Activated T-cell treated with anti-CD3 and anti-CD28 coated beads for 24 hours (primary cell): ENCODE results near the gene SOX8.
"Not testable (repeated sequence)": the region's sequence is repeated elsewhere in the genome, so short reads cannot be mapped to it uniquely, and the experiment has no call there.

Experiments
- DNase-seq: peaks from one replicate; pipeline ENCODE4 v3.0.0-alpha.2; 2020; ENCODE audit warnings: low read depth

Gene SOX8

DNA sequence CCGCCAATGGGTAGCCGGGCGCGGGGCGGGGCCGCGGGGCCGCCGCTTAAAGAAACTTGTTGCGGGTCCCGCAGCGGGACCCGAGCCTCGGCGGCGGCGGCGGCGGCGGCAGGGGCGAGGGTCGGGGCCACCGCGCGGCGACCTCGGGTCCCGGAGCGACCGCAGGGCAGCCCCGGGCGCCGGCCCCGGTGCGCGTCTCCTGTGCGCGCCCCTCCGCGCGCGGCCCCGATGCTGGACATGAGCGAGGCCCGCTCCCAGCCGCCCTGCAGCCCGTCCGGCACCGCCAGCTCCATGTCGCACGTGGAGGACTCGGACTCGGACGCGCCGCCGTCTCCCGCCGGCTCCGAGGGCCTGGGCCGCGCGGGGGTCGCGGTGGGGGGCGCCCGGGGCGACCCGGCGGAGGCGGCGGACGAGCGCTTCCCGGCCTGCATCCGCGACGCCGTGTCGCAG is at the start of gene SOX8:
SOX8 (plus strand) TSS at position 76 of the 450 bp plus-strand sequence; CDS start at position 229, 153 bp downstream.
- DNase-seq, result no peak

GRCh38 chr16:932831-933330 is 48.7 kb upstream of the SOX8 start:
- DNase-seq, result no peak

GRCh38 chr16:933581-933980 is 48.0 kb upstream of the SOX8 start:
- no peak for DNase-seq

DNA sequence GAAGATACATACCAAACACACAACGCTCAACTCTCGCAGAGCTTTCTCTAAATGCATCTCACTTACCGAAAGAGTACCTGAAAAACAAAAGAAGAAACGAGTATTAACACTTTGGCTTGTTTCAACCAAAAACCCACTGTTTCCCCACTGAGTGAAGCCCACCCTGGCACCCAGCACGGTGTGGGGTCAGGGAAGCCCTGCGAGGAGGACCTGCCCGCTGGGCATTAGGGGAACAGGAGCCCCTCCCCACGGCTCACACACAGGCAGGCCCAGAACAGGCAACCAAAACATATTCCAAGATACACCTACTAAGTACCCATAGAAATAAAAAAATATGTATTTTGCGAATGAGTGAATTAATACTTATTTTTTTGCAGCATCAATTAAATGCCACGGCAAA is 47.4 kb upstream of the SOX8 start:
- DNase-seq, result no peak

DNA sequence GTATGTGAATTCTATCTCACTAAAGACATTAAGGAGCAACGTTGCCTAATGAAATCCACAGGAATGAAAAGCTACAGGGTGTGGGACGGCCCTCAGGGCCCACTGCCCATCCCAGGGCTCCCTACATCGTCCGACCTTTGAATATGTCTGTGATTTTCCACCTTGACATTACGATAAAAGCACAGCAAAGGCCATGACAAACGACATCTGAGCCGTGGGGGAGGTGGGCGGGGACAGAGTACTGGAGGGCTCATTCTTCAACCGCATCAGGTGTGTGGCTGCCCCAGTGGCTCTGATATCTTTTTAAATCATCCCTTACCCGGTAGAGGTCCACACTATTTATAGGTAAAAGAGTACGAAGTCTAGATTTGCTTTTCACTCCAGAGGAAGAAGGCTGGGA is 45.9 kb upstream of the SOX8 start:
- DNase-seq, result no peak

DNA sequence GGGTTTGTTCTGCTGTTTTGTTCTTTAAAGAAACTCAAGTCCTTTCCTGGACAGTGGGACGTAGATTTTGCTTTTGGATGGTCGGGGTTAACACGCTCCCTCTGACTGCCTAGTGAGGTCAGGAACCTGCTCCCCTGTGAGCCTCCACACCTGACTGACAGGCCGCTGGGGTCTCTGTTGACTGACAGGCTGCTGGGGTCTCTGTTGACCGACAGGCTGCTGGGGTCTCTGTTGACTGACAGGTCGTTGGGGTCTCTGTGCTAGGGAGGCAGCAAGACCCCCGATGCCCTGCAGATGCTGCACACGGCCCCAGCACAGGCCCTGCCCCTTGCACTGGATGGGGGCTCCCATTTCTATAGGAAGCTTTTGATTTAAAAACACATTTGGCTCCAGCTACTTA is 44.3 kb upstream of the SOX8 start:
- DNase-seq, result no peak

DNA sequence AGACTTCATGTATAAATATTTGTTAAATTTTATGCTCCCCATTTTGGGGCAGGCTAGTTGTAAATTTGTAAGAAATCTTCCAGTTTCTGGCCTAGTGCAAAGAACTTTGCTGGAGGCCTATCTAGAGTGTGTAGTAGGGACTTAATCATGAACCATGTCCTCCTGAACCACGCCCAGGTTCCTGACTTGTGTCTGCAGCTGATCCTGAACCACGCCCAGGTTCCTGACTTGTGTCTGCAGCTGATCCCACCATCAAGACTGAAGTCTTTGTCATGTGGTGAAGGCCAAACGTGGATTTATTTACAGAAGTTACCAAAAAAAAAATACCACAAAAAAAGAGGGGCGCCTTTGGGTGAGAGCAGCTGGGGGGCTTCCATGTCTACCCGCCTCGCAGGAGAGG is 43.8 kb upstream of the SOX8 start:
- DNase-seq, result no peak

GRCh38 chr16:938136-938535 is 43.4 kb upstream of the SOX8 start:
- no peak for DNase-seq

DNA sequence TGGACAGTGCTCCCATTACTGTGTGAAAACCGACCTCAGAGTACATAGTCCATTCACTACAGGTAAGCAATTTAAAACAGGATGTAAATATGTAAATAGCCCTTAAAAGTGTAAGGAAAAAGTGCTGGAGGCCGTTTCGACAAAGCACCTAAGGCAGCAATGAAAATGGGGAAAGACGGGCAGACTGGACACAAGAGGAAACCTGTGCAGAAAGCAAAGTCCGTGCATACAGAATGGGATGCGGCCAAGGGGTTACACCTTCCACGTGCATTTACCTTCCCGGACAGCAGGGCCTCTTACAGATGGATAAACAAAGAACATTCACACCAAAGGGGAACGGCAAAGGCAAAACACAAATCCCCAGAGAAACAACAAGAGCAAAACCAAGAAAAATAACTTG is 42.8 kb upstream of the SOX8 start:
- no peak for DNase-seq

DNA sequence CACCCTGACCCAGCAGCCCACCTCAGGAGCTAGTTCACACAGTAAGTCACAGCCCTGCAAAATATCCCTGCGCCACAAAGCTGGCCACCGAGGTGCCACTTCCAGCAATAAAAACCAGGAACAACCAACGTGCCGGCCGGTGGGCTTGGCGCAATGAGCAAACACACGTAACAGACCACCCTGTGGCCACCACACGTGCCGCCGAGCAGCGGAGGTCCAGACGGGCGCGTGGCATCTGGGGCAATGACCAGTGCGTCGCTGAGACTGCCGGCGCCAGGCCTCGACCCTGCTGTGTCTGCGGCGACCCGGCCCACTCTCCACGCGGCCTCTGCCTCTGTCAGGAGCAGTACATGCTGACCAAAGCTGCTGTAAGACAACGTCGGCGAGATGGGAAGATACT is 42.3 kb upstream of the SOX8 start:
- DNase-seq, result no peak

DNA sequence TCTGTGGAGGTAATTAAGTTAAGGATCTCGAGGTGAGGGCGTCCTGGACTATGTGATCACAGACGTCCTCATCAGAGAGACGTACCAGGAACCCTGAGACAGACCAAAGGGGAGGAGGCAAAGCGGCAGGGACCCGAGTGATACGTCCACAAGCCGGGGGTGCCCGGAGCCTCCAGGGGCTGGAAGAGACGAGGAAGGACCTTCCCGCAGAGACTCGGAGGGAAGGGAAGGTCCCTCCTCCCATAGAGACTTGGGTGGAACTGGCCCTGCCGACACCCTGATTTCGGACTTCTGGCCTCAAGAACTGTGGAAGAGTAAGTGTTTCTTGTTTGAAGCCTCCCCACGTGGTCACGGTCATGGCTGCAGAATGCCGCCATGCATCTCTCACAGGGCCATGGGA is 41.6 kb upstream of the SOX8 start:
- no peak for DNase-seq

DNA sequence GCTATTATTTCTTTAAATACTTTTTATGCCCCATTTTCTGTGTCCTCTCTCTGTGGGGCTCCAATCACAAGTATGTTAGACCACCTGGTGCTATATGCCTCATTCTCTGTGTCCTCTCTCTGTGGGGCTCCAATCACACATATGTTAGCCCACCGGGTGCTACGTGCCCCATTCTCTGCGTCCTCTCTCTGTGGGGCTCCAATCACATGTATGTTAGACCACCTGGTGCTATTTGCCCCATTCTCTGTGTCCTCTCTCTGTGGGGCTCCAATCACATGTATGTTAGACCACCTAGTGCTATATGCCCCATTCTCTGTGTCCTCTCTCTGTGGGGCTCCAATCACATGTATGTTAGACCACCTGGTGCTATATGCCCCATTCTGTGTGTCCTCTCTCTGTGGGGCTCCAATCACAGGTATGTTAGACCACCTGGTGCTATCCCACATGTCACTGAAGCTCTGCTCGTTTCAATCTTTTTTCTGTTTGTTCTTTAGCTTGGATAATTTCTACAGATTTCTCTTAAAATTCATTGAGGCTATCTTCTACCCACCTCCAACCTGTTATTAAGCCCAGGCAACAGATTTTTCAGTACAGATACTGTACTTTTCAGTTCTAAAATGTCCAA is 39.0 kb upstream of the SOX8 start:
- DNase-seq, result no peak

GRCh38 chr16:943971-944370 is 37.6 kb upstream of the SOX8 start:
- DNase-seq, result no peak

GRCh38 chr16:945271-946047 is 36.1 kb upstream of the SOX8 start:
- DNase-seq, result no peak

DNA sequence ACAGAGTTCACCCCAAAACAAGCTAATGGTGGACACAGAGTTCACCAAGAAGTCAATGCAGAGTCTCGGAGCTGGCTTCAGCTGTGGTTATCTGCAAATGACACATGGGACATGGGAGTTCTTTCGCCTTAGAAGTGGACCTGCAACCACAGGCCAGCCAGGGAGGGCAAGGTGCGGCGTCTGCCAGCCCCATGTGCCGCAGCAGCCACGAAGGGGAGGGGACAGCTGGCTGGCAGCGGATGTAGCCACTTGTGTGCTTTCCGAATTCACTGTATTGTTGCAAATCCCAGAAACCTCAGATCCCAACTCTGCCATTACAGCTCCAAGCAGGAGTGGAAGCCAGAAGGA is 35.5 kb upstream of the SOX8 start:
- no peak for DNase-seq

DNA sequence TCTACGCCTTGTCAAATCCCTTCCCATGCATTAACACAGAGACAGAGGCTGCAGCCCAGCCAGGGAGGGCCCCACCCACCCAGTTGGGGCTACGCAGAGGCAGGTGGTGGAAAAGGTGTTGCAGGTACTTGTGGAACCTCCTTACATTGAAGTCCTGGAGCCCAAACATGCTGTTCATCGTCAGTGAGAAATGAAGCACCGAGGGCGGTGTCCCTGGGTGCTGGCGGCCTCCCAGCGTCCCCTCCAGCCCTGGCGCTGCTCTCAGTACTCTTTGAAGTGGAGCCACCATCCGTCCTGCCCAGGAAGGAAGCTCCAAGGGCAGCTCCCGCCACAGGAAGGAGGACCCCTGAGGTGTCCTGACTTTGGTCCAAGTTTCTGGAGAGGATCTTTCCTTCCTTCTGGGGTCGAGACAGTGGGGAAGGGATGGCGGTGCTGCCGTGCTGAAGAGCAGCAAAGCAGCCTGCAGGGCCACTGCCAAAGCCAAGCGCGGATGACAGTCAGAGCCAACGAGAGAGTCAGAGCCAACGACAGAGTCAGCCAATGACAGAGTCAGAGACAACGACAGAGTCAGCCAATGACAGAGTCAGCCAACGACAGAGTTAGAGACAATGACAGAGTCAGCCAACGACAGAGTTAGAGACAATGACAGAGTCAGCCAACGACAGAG is 34.2 kb upstream of the SOX8 start:
- no peak for DNase-seq

DNA sequence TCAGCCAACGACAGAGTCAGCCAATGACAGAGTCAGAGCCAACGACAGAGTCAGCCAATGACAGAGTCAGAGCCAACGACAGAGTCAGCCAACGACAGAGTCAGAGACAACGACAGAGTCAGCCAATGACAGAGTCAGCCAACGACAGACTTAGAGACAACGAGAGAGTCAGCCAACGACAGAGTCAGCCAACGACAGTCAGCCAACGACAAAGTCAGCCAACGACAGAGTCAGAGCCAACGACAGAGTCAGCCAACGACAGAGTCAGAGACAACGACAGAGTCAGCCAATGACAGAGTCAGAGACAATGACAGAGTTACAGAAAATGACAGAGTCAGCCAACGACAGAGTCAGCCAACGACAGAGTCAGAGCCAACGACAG is 33.7 kb upstream of the SOX8 start:
- not testable (repeated sequence) for DNase-seq

DNA sequence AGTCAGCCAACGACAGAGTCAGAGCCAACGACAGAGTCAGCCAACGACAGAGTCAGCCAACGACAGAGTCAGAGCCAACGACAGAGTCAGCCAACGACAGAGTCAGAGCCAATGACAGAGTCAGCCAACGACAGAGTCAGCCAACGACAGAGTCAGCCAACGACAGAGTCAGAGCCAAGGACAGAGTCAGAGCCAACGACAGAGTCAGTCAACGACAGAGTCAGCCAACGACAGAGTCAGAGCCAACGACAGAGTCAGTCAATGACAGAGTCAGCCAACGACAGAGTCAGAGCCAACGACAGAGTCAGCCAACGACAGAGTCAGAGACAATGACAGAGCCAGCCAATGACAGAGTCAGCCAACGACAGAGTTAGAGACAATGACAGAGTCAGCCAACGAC is 32.8 kb upstream of the SOX8 start:
- not testable (repeated sequence) for DNase-seq

DNA sequence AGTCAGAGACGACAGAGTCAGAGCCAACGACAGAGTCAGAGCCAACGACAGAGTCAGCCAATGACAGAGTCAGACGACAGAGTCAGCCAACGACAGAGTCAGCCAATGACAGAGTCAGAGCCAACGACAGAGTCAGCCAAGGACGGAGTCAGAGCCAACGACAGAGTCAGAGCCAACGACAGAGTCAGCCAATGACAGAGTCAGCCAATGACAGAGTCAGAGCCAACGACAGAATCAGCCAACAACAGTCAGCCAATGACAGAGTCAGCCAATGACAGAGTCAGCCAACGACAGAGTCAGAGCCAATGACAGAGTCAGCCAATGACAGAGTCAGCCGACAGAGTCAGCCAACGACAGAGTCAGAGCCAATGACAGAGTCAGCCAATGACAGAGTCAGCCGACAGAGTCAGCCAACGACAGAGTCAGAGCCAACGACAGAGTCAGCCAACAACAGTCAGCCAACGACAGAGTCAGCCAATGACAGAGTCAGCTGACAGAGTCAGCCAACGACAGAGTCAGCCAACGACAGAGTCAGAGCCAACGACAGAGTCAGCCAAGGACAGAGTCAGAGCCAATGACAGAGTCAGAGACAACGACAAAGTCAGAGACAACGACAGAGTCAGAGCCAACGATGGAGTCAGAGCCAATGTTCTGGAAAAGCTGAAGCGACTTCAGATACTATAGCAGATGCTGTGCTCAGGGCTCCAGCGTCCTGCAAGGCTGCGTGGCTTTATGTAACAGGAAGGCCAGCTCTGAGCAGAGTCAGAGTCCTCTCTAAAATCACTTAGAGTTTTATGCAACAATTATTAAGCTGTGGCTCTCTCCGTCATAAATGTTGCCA is 30.6 kb upstream of the SOX8 start:
- not testable (repeated sequence) for DNase-seq

GRCh38 chr16:951660-952301 is 29.8 kb upstream of the SOX8 start:
- no peak for DNase-seq

DNA sequence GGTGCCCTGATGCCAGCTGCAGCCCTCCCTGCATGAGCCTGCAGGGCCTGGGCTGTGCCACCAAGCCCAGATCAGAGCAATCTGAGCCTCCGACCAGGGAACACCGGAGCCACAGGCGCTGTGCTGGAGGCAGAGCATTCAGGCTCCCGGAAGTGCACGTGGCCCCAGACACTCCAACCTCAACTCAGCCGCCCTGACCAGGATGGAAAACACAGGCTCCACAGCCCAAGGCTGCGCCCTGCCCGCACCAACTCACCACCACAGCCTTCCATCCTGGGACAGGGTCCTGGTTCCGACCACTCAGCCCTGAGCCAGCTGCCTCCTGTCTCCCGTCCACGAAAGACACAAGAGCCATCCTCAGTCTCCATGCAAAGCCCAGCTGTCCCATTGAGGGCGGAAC is 29.2 kb upstream of the SOX8 start:
- no peak for DNase-seq

- DNase-seq, result not testable (repeated sequence)
Observed at GRCh38 chr16:953818-954217, 27.8 kb upstream of the SOX8 start.
